H1 (cell line): ENCODE measurements around the gene SEMA3B. TPM values are rescaled to one million over a fixed set of nuclear protein-coding genes. Genes with fewer than 3 reads are reported as not detected.

Experiments used
- BACH1 ChIP-seq: IDR thresholded peaks from 2 replicates; pipeline ENCODE4 v1.6.1; 2012; ENCODE audit warnings: low read length, improper control_type of control experiment
- BCL11A ChIP-seq, 2 experiments: IDR thresholded peaks; one replicate each; pipeline ENCODE4 v1.6.1; 2011; ENCODE audit warnings: low read depth in 2 of 2, low read length in 2 of 2, mild to moderate bottlenecking in 2 of 2
- BRCA1 ChIP-seq: IDR thresholded peaks from 2 replicates; pipeline ENCODE4 v1.6.1; 2012; ENCODE audit warnings: low read depth, low read length, improper control_type of control experiment
- CBX8 ChIP-seq: fragments of 300-800, 300-1000 bp; sonication (generic); IDR thresholded peaks from 2 replicates; pipeline ENCODE4 v1.7.1; 2016; ENCODE audit warnings: low read depth, low read length, borderline replicate concordance
- CEBPB ChIP-seq: IDR thresholded peaks from 2 replicates; pipeline ENCODE4 v1.6.1; 2012; ENCODE audit warnings: low read depth, low read length
- EZH2 ChIP-seq: fragments of 200-600 bp; sonication (generic); IDR thresholded peaks from 2 replicates; pipeline ENCODE4 v1.7.1; 2012; ENCODE audit warnings: low read depth, mild to moderate bottlenecking, moderate library complexity, low read length, inconsistent platforms; ENCODE audit not compliant: severe bottlenecking
- FOSL1 ChIP-seq: IDR thresholded peaks from 2 replicates; pipeline ENCODE4 v1.6.1; 2011; ENCODE audit warnings: mild to moderate bottlenecking, low read depth, low read length, moderate library complexity; ENCODE audit not compliant: insufficient read depth
- GABPA ChIP-seq: IDR thresholded peaks from 2 replicates; pipeline ENCODE4 v1.6.1; 2011; ENCODE audit warnings: mild to moderate bottlenecking, low read length, moderate library complexity, borderline replicate concordance; ENCODE audit not compliant: insufficient read depth
- HDAC2 ChIP-seq, 2 experiments: fragments of 300-600 bp in 1 of 2; sonication (generic) in 1 of 2; IDR thresholded peaks; 2 replicates each; pipeline ENCODE4 v1.6.1; 2011 to 2012; ENCODE audit warnings: low read depth in 2 of 2, low read length in 2 of 2, mild to moderate bottlenecking in 2 of 2, moderate library complexity in 2 of 2, borderline replicate concordance in 1 of 2, inconsistent platforms in 1 of 2
- HDAC6 ChIP-seq: IDR thresholded peaks from one replicate; pipeline ENCODE4 v1.7.1; 2012; ENCODE audit warnings: low read depth, mild to moderate bottlenecking, inconsistent platforms, low read length, moderate library complexity
- JUND ChIP-seq: IDR thresholded peaks from 2 replicates; pipeline ENCODE4 v1.6.1; 2011; ENCODE audit warnings: mild to moderate bottlenecking, improper control_type of control experiment, low read length
- KDM4A ChIP-seq: IDR thresholded peaks from one replicate; pipeline ENCODE4 v1.7.1; 2012; ENCODE audit warnings: low read depth, mild to moderate bottlenecking, moderate library complexity, low read length, inconsistent platforms; ENCODE audit not compliant: severe bottlenecking
- MAX ChIP-seq: IDR thresholded peaks from 2 replicates; pipeline ENCODE4 v1.6.1; 2012; ENCODE audit warnings: inconsistent platforms
- NRF1 ChIP-seq: IDR thresholded peaks from 2 replicates; pipeline ENCODE4 v1.6.1; 2011; ENCODE audit warnings: mild to moderate bottlenecking, low read depth, low read length, improper control_type of control experiment
- POLR2AphosphoS5 ChIP-seq: IDR thresholded peaks from 2 replicates; pipeline ENCODE4 v1.6.1; 2011; ENCODE audit warnings: low read depth, low read length
- POU5F1 ChIP-seq: IDR thresholded peaks from 2 replicates; pipeline ENCODE4 v1.6.1; 2011; ENCODE audit warnings: low read depth, mild to moderate bottlenecking, low read length, moderate library complexity
- RBBP5 ChIP-seq: IDR thresholded peaks from 2 replicates; pipeline ENCODE4 v1.7.1; 2012; ENCODE audit warnings: low read depth, mild to moderate bottlenecking, inconsistent platforms, low read length, moderate library complexity, borderline replicate concordance
- RFX5 ChIP-seq: IDR thresholded peaks from 2 replicates; pipeline ENCODE4 v1.6.1; 2011; ENCODE audit warnings: low read depth, low read length, improper control_type of control experiment, borderline replicate concordance
- SIRT6 ChIP-seq: IDR thresholded peaks from one replicate; pipeline ENCODE4 v1.7.1; 2012; ENCODE audit warnings: low read length, inconsistent platforms
- SIX5 ChIP-seq: IDR thresholded peaks from 2 replicates; pipeline ENCODE4 v1.6.1; 2011; ENCODE audit warnings: mild to moderate bottlenecking, low read depth, low read length
- SRF ChIP-seq: IDR thresholded peaks from 2 replicates; pipeline ENCODE4 v1.6.1; 2011; ENCODE audit warnings: mild to moderate bottlenecking, low read depth, low read length, moderate library complexity
- TBP ChIP-seq: IDR thresholded peaks from 2 replicates; pipeline ENCODE4 v1.6.1; 2011; ENCODE audit warnings: low read depth, low read length, improper control_type of control experiment
- ZNF274 ChIP-seq: IDR thresholded peaks from 2 replicates; pipeline ENCODE4 v1.7.0; 2012; ENCODE audit warnings: low read length, borderline replicate concordance; ENCODE audit errors: extremely low read depth
- polyA plus RNA-seq, 7 experiments: library from polyadenylated mRNA; depleted of rRNA in 3 of 7; stranded (reverse) in 5 of 7; unstranded in 2 of 7; fragments of >200 nt in 5 of 7; fragments of 200-250 nt in 2 of 7; gene quantifications; 1 replicate in 5 of 7; 2 replicates in 1 of 7; 4 replicates in 1 of 7; pipeline versions ENCODE4 v1.2.1 to v1.2.3, GENCODE V29; 2011 to 2013; ENCODE audit warnings: missing spikeins in 2 of 7, mixed read lengths in 2 of 7
- total RNA-seq: library from RNA; stranded (reverse); fragmentation: NEBNext Ultra II Directional; extraction: Animal tissue kit (Norgen Biotek cat#: 25700); gene quantifications from 2 replicates; pipeline ENCODE4 v1.2.1, GENCODE V29; 2021
- TF ChIP-seq, protein P1 (sequence below): IDR thresholded peaks from 2 replicates; pipeline ENCODE4 v1.6.1; 2011; ENCODE audit warnings: low read depth, mild to moderate bottlenecking, low read length; ENCODE audit not compliant: insufficient read depth

The SEMA3B gene
- total and polyA plus RNA-seq, 2 of the 8 experiments (the other 6 are each of a cell fraction or from before 2014, with no cell fraction given) = 3.0 to 4.7 TPM

DNA sequence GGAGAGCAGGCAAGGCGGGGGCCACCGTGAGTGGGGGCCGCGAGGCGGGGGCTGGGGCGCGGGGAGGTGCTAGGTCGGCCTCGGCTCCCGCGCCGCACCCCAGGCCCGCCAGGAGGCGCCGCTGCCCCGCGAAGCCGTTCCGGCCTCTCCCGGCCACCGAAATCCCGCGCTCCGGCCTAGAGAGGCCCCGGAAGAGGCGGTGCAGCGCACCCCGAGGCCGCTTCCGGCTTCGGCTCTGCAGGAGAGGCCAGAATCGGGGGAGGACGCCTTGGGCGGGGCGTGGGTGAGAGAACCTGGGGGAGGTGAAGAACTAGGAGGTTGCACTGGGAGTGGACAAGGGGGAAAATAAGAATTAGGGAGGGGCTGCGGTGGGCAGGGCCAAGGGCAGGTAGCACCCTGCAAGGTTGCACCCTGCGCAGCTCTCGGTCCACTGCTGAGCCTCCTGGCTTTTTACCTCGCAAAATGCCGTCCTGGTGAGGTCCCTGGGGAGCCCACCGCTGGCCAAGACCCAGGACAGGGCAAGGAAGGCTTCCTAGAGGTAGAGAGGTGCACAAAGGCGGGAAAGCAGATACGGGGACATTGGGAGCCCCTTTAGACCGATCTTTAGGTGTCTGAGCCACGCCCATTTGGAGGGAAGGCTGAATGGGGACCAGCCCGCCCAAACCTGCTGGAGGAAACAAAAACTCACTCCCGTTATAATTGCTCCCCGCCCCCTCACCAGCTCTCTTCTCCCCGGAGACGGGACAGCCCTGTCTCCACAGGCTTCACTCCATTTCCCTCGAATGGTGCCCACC, 41.4 kb upstream of the SEMA3B start (continued):
- TF ChIP-seq CBX8 = no peak
- 0 out of 2 replicates have a peak, but pooled peaks have one; percentile 36 for TF ChIP-seq BACH1
- no peak for TF ChIP-seq RFX5
- no peak for TF ChIP-seq EZH2
- TF ChIP-seq MAX = no peak; the same call in 1 of the 2 replicates
- no peak for TF ChIP-seq KDM4A
- TF ChIP-seq HDAC6 = no peak
- TF ChIP-seq HDAC2 (IDR thresholded peaks at IDR 0.05; ENCODE audit: borderline replicate concordance in 1 of 2, low read depth in 2 of 2, low read length in 2 of 2) = no peak
- no peak for TF ChIP-seq NRF1
- TF ChIP-seq TBP = peak; percentile 49; the same call in 1 of the 2 replicates
- TF ChIP-seq FOSL1 = no peak
- peak; percentile 94 for TF ChIP-seq GABPA
- TF ChIP-seq SIX5 = no peak
- 0 out of 2 replicates have a peak, but pooled peaks have one; percentile 56 for TF ChIP-seq RBBP5
- no peak for TF ChIP-seq BCL11A (IDR thresholded peaks at IDR 0.05; ENCODE audit: low read depth in 2 of 2, low read length in 2 of 2)
- no peak for TF ChIP-seq SIRT6
- no peak for TF ChIP-seq CEBPB
- TF ChIP-seq JUND = no peak
- no peak for TF ChIP-seq SRF
- TF ChIP-seq ZNF274 = no peak
- TF ChIP-seq, protein P1, sequence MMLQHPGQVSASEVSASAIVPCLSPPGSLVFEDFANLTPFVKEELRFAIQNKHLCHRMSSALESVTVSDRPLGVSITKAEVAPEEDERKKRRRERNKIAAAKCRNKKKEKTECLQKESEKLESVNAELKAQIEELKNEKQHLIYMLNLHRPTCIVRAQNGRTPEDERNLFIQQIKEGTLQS = no peak
- no peak for TF ChIP-seq BRCA1
- TF ChIP-seq POU5F1 = no peak
- TF ChIP-seq POLR2AphosphoS5 = no peak
